Astrocyte (in vitro differentiated cells and primary cell): ENCODE results near the gene GSE1.

Source experiments
- EZH2 ChIP-seq: IDR thresholded peaks from 2 replicates; pipeline ENCODE4 v1.6.1; 2012; ENCODE audit warnings: mild to moderate bottlenecking, low read length, inconsistent platforms; ENCODE audit not compliant: insufficient read depth
- TF ChIP-seq, protein P1 (sequence below): IDR thresholded peaks from 2 replicates; pipeline ENCODE4 v1.5.1; 2011; ENCODE audit warnings: low read depth, mild to moderate bottlenecking, inconsistent platforms, low read length, moderate library complexity; ENCODE audit not compliant: insufficient read depth

DNA sequence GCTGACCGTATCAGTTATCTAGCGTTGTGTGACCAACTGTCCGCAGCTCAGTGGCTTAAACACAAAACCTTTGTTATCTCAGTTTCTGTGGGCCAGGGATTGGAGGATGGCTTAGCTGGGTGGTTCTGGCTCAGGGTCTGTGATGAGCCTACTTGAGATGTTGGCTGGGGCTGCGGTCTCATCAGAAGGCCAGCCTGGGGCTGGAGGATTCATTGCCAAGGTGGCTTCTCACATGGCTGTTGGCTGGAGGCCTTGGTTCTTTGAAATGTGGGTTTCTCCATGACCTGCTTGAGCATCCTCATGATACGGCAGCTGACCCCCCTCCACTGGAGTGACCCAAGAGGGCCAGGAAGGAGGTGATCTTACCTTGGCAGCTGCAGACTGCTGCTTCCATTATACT is 16.7 kb downstream of the GSE1 start:
- TF ChIP-seq, protein P1, sequence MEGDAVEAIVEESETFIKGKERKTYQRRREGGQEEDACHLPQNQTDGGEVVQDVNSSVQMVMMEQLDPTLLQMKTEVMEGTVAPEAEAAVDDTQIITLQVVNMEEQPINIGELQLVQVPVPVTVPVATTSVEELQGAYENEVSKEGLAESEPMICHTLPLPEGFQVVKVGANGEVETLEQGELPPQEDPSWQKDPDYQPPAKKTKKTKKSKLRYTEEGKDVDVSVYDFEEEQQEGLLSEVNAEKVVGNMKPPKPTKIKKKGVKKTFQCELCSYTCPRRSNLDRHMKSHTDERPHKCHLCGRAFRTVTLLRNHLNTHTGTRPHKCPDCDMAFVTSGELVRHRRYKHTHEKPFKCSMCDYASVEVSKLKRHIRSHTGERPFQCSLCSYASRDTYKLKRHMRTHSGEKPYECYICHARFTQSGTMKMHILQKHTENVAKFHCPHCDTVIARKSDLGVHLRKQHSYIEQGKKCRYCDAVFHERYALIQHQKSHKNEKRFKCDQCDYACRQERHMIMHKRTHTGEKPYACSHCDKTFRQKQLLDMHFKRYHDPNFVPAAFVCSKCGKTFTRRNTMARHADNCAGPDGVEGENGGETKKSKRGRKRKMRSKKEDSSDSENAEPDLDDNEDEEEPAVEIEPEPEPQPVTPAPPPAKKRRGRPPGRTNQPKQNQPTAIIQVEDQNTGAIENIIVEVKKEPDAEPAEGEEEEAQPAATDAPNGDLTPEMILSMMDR: no peak
- no peak for TF ChIP-seq EZH2
